HG02623 (cell line): Measurements from ENCODE around the gene WNT7B.

Experiments used
- ATAC-seq: cut with Tn5 transposase; IDR thresholded peaks from one replicate; pipeline ENCODE4 v1.9.1; 2021; ENCODE audit warnings: moderate library complexity; ENCODE audit not compliant: unreplicated experiment

Gene WNT7B

GRCh38 chr22:45879552-45879949 is 97.4 kb downstream of the WNT7B start:
- no peak for ATAC-seq

GRCh38 chr22:45878901-45879551 is 97.9 kb downstream of the WNT7B start:
- no peak for ATAC-seq

GRCh38 chr22:45878051-45878781 is 98.7 kb downstream of the WNT7B start:
- no peak for ATAC-seq

- ATAC-seq = no peak
Measured at GRCh38 chr22:45877651-45878050, 99.3 kb downstream of the WNT7B start.

- ATAC-seq = no peak
Measured at GRCh38 chr22:45877036-45877380, 100.0 kb downstream of the WNT7B start.

GRCh38 chr22:45876136-45877035 is 100.6 kb downstream of the WNT7B start:
- ATAC-seq = no peak

- no peak for ATAC-seq
Measured at GRCh38 chr22:45872659-45873263, 104.2 kb downstream of the WNT7B start.

GRCh38 chr22:45871721-45872120 is 105.2 kb downstream of the WNT7B start:
- ATAC-seq = no peak
